Measurements from ENCODE around the gene AGAP3. TPM values are rescaled to one million over a fixed set of nuclear protein-coding genes. Genes with fewer than 3 reads are reported as not detected.
A peak's percentile ranks its signal among the peaks of the same experiment; 100 is the strongest.

The AGAP3 gene
- total and polyA plus RNA-seq, 4 donors: 75.9 to 194 (median 110) TPM

DNA sequence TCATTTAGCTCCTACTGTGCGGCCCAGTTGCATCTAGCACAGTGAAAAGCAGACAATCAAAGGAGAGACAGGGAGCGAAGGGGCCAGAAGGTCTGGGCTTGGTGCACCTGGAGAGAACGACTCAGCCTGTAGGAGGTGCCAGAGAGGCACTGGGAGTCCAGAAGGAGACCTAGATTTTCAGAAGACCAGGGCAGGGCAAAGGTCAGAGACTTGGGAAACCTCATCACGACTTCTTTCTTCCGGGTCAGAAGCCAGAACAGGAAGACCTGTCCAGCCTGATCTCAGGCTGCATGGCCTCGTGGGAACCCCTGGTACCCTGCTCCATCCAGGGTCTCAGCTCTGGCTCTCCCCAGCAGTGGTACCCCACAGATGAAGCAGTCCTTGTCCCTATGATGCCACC is 5.2 kb downstream of the AGAP3 start:
- TF ChIP-seq, protein P1, sequence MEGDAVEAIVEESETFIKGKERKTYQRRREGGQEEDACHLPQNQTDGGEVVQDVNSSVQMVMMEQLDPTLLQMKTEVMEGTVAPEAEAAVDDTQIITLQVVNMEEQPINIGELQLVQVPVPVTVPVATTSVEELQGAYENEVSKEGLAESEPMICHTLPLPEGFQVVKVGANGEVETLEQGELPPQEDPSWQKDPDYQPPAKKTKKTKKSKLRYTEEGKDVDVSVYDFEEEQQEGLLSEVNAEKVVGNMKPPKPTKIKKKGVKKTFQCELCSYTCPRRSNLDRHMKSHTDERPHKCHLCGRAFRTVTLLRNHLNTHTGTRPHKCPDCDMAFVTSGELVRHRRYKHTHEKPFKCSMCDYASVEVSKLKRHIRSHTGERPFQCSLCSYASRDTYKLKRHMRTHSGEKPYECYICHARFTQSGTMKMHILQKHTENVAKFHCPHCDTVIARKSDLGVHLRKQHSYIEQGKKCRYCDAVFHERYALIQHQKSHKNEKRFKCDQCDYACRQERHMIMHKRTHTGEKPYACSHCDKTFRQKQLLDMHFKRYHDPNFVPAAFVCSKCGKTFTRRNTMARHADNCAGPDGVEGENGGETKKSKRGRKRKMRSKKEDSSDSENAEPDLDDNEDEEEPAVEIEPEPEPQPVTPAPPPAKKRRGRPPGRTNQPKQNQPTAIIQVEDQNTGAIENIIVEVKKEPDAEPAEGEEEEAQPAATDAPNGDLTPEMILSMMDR (IDR thresholded peaks at IDR 0.05; ENCODE audit: control extremely low read depth, extremely low read depth): no peak
- H3K9ac ChIP-seq (ENCODE audit: insufficient read depth in 1 of 2, low read length in 2 of 2): no peak overlapping the region
- H3K9me3 ChIP-seq (ENCODE audit: control insufficient read depth in 4 of 4, insufficient read depth in 3 of 4, low read length in 3 of 4): no peaks in the 10 kb centered on the region
- no peak for ATAC-seq (ENCODE audit: insufficient read depth, low FRiP score)
- H3K36me3 ChIP-seq (ENCODE audit: control insufficient read depth in 4 of 4, insufficient read depth in 4 of 4, low read length in 4 of 4): peaks cover 0 to 3% (median 0%) of the 10 kb centered on the region in 4 donors
- no peak overlapping the region for H3K4me3 ChIP-seq
- 52 to 53% methylated on average over 6 of the region's 6 CpGs for WGBS, 2 donors
- no peak for DNase-seq
- H3K27me3 ChIP-seq (ENCODE audit: control insufficient read depth in 3 of 3, insufficient read depth in 3 of 3, low read length in 2 of 3): no peaks in the 10 kb centered on the region
- H3K27ac ChIP-seq (ENCODE audit: low read depth in 1 of 2, low read length in 1 of 2): peak overlapping the region in 1 of 2 donors; percentile 15
- peaks cover 0 to 28% (median 12%) of the 10 kb centered on the region in 5 donors for H3K4me1 ChIP-seq (ENCODE audit: control insufficient read depth in 5 of 5, insufficient read depth in 5 of 5, low read length in 5 of 5)

DNA sequence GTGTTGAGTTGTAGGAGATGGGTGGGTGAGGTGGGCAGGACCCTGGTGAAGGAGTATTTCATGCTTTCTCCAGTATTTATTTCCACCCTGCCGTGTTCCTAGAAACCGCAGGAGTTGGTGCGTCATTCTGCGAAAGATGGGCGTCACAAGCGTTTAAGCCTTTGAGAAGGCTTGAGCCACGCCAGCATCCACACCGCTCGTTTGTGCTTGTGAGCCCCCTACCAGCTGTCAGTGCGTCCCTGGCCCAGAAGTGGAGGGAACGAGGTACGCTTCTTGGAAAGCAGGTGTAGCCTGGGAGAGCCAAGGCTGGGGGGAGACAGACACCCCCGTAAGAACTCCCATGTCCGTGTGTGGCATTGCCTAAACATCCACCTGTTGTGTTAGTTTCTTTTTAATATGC is 5.7 kb downstream of the AGAP3 start:
- no peak overlapping the region for H3K4me3 ChIP-seq
- 90 to 92% methylated on average over 14 of the region's 14 CpGs for WGBS, 2 donors
- no peak for ATAC-seq (ENCODE audit: insufficient read depth, low FRiP score)
- no peak for DNase-seq
- TF ChIP-seq, protein P1 (IDR thresholded peaks at IDR 0.05; ENCODE audit: control extremely low read depth, extremely low read depth): no peak
- peaks cover 0 to 28% (median 12%) of the 10 kb centered on the region in 5 donors for H3K4me1 ChIP-seq (ENCODE audit: control insufficient read depth in 5 of 5, insufficient read depth in 5 of 5, low read length in 5 of 5)
- no peak overlapping the region for H3K27ac ChIP-seq (ENCODE audit: low read depth in 1 of 2, low read length in 1 of 2)
- no peak overlapping the region for H3K9ac ChIP-seq (ENCODE audit: insufficient read depth in 1 of 2, low read length in 2 of 2)
- no peaks in the 10 kb centered on the region for H3K9me3 ChIP-seq (ENCODE audit: control insufficient read depth in 4 of 4, insufficient read depth in 3 of 4, low read length in 3 of 4)
- H3K36me3 ChIP-seq (ENCODE audit: control insufficient read depth in 4 of 4, insufficient read depth in 4 of 4, low read length in 4 of 4): peaks cover 0 to 3% (median 0%) of the 10 kb centered on the region in 4 donors
- no peaks in the 10 kb centered on the region for H3K27me3 ChIP-seq (ENCODE audit: control insufficient read depth in 3 of 3, insufficient read depth in 3 of 3, low read length in 2 of 3)

DNA sequence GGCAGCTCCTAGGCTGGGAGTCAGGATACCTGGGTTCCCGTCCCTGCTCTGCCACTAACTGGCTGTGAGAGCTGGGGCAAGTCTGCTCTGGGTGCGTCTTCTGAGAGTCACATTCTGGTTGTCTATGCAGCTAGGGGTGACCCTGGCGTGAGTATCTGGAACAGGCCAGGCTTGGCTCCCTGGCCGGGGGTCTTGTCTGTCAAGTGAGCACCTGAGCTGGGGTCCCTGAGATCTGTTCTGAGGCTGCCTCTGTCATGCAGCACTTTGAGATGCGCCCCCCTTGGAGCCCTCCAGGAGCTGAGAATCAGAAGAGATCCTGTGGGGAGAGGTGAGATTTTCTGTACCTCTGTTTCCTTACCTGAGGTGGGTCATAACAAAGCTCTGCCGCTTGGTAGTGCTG is 7.5 kb downstream of the AGAP3 start:
- ATAC-seq (ENCODE audit: insufficient read depth, low FRiP score): no peak
- H3K9ac ChIP-seq (ENCODE audit: insufficient read depth in 1 of 2, low read length in 2 of 2): no peak overlapping the region
- H3K36me3 ChIP-seq (ENCODE audit: control insufficient read depth in 4 of 4, insufficient read depth in 4 of 4, low read length in 4 of 4): peaks cover 0 to 3% (median 0%) of the 10 kb centered on the region in 4 donors
- no peaks in the 10 kb centered on the region for H3K27me3 ChIP-seq (ENCODE audit: control insufficient read depth in 3 of 3, insufficient read depth in 3 of 3, low read length in 2 of 3)
- DNase-seq: no peak
- WGBS, 2 donors: 93 to 94% methylated on average over 6 of the region's 6 CpGs
- H3K4me3 ChIP-seq: no peak overlapping the region
- H3K27ac ChIP-seq (ENCODE audit: low read depth in 1 of 2, low read length in 1 of 2): no peak overlapping the region
- H3K4me1 ChIP-seq (ENCODE audit: control insufficient read depth in 5 of 5, insufficient read depth in 5 of 5, low read length in 5 of 5): peaks cover 0 to 15% (median 12%) of the 10 kb centered on the region in 5 donors
- H3K9me3 ChIP-seq (ENCODE audit: control insufficient read depth in 4 of 4, insufficient read depth in 3 of 4, low read length in 3 of 4): no peaks in the 10 kb centered on the region
- TF ChIP-seq, protein P1 (IDR thresholded peaks at IDR 0.05; ENCODE audit: control extremely low read depth, extremely low read depth): no peak

DNA sequence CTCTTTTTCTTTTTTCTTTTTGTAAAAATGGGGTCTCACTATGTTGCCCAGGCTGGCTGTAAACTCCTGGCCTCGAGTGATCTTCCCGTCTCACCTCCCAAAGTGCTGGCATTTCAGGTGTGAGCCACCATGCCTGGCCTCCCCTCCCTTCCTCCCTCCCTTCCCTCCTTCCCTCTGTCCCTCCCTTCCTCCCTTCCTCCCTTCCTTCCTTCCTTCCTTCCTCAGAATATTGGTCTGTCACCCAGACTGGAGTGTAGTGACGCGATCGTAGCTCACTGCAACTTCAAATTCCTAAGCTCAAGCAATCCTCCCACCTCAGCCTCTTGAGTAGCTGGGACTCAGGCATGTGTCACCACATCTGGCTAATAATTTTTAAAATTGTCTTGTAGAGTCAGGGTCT is 8.4 kb downstream of the AGAP3 start:
- no peak overlapping the region for H3K4me3 ChIP-seq
- H3K9ac ChIP-seq (ENCODE audit: insufficient read depth in 1 of 2, low read length in 2 of 2): no peak overlapping the region
- H3K4me1 ChIP-seq (ENCODE audit: control insufficient read depth in 5 of 5, insufficient read depth in 5 of 5, low read length in 5 of 5): peaks cover 0 to 13% (median 5%) of the 10 kb centered on the region in 5 donors
- no peaks in the 10 kb centered on the region for H3K9me3 ChIP-seq (ENCODE audit: control insufficient read depth in 4 of 4, insufficient read depth in 3 of 4, low read length in 3 of 4)
- no peak for DNase-seq
- no peaks in the 10 kb centered on the region for H3K27me3 ChIP-seq (ENCODE audit: control insufficient read depth in 3 of 3, insufficient read depth in 3 of 3, low read length in 2 of 3)
- TF ChIP-seq, protein P1 (IDR thresholded peaks at IDR 0.05; ENCODE audit: control extremely low read depth, extremely low read depth): no peak
- no peak overlapping the region for H3K27ac ChIP-seq (ENCODE audit: low read depth in 1 of 2, low read length in 1 of 2)
- peaks cover 0 to 3% (median 0%) of the 10 kb centered on the region in 4 donors for H3K36me3 ChIP-seq (ENCODE audit: control insufficient read depth in 4 of 4, insufficient read depth in 4 of 4, low read length in 4 of 4)
- 67 to 69% methylated on average over 5 of the region's 5 CpGs for WGBS, 2 donors
- no peak for ATAC-seq (ENCODE audit: insufficient read depth, low FRiP score)
